Placental pericyte (primary cell): ENCODE measurements around the gene GNRHR. TPM values are rescaled to one million over a fixed set of nuclear protein-coding genes. Genes with fewer than 3 reads are reported as not detected.

ENCODE experiments used
- small RNA-seq: library from RNA; depleted of rRNA; stranded (forward); fragments of <200 nt; gene quantifications from one replicate; pipeline ENCODE3, GENCODE V24; 2012; ENCODE audit warnings: low replicate concordance
- total RNA-seq: library from RNA; depleted of rRNA; stranded (reverse); fragments of >200 nt; gene quantifications from 2 replicates; pipeline ENCODE4 v1.2.3, GENCODE V29; 2012

GNRHR gene
- total RNA-seq: not detected in 2 replicates

DNA sequence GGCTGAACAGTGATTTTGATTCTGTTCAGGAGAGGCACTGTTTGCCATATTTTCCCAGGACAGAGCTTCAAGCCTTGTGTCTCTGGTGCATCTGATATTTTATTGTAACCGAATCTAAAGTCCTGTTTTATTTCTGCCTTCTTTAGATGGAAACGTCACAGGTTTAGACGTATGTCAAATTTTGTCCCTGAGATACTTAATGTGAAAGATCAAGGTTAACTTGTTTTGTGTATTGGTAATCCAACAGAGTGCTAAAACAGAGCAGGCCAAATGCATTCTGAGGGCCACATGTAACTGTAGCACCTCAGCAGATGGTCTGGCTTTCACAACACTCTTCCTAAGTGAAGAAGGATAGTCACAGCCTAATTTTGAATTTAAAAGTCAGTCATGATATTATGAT, at the start of gene GNRHR:
Gene GNRHR, minus strand, starts transcription at position 101 of the 400 bp plus-strand sequence. Its CDS starts 53 bp downstream, at position 48.

GRCh38 chr4:67700738-67701516, 53.3 kb downstream of the GNRHR start, which contains the start of gene UBA6:
Gene UBA6, minus strand, starts transcription at chr4:67701155. Its CDS starts 36 bp downstream, at chr4:67701119.

Small RNAs within 50 kb of the gene (small RNA-seq; reads per million reads assigned to genes)
- gene RF00091: not detected

Other genes starting within 250 kb of the GNRHR start
- gene CENPC, start 208.9 kb downstream of the GNRHR start, total RNA-seq: 9.4 and 22.6 TPM in 2 replicates
- gene STAP1, start 195.7 kb downstream of the GNRHR start, total RNA-seq: not detected in 2 replicates
- gene UBA6, start 53.2 kb downstream of the GNRHR start, total RNA-seq: 153 and 273 TPM in 2 replicates
- not detected in 2 replicates for gene TMPRSS11D, start 129.6 kb upstream of the GNRHR start, total RNA-seq
- gene TMPRSS11A, start 209.1 kb upstream of the GNRHR start, total RNA-seq: not detected in 2 replicates